Measurements from ENCODE around the gene HCFC1R1.

Gene HCFC1R1

GRCh38 chr16:2976201-2976600 is 47.5 kb downstream of the HCFC1R1 start:
- no peak for DNase-seq (ENCODE audit: low spot score)

- no peak for DNase-seq (ENCODE audit: low spot score)
These were observed 48.5 kb downstream of the HCFC1R1 start for GRCh38 chr16:2975161-2975795.

GRCh38 chr16:2974319-2975056 is 49.3 kb downstream of the HCFC1R1 start:
- no peak for DNase-seq (ENCODE audit: low spot score)

- DNase-seq (ENCODE audit: low spot score): no peak
These were observed 50.0 kb downstream of the HCFC1R1 start for GRCh38 chr16:2973605-2974318.

GRCh38 chr16:2973093-2973492 is 50.6 kb downstream of the HCFC1R1 start:
- DNase-seq (ENCODE audit: low spot score): no peak

Small RNA genes within 50 kb of the gene (small RNA-seq; reads per million reads assigned to genes)
- gene LINC00514: 0 reads per million in 2 experiments

Data from SK-N-DZ (cell line).